Keratinocyte (primary cell): ENCODE measurements around the gene FXYD2. TPM values are rescaled to one million over a fixed set of nuclear protein-coding genes. Genes with fewer than 3 reads are reported as not detected.

Experiments used
- DNase-seq: peaks from one replicate; pipeline ENCODE4 v3.0.0-alpha.2; 2011; ENCODE audit warnings: low read depth, missing footprints, low spot score
- FAIRE-seq: peaks from 2 replicates; lab custom pipeline; 2011; peaks lifted over from hg19 to GRCh38; lab: Jason Lieb, UNC
- H2AFZ ChIP-seq: 2 replicates; pipeline ENCODE4 v1.6.0; 2012; ENCODE audit warnings: low read length, control low read depth, inconsistent platforms; ENCODE audit not compliant: control insufficient read depth
- H3K27ac ChIP-seq: 2 replicates; pipeline ENCODE4 v1.5.1; 2011; ENCODE audit warnings: low read length; ENCODE audit not compliant: control insufficient read depth, insufficient read depth
- H3K27me3 ChIP-seq: 3 replicates; pipeline ENCODE4 v1.6.0; 2011; ENCODE audit warnings: low read length; ENCODE audit not compliant: control insufficient read depth, insufficient read depth; ENCODE audit errors: extremely low read depth
- H3K36me3 ChIP-seq, 2 experiments: 2 replicates in 1 of 2; 3 replicates in 1 of 2; pipeline ENCODE4 v1.5.1; 2011; ENCODE audit warnings: low read length in 2 of 2, mild to moderate bottlenecking in 1 of 2; ENCODE audit not compliant: control insufficient read depth in 2 of 2, insufficient read depth in 2 of 2; ENCODE audit errors: extremely low read depth in 1 of 2
- H3K4me1 ChIP-seq: 3 replicates; pipeline ENCODE4 v1.5.1; 2011; ENCODE audit warnings: low read length; ENCODE audit not compliant: control insufficient read depth, insufficient read depth; ENCODE audit errors: extremely low read depth
- H3K4me2 ChIP-seq: 3 replicates; pipeline ENCODE4 v1.6.0; 2011; ENCODE audit warnings: low read depth, low read length; ENCODE audit not compliant: control insufficient read depth, insufficient read depth; ENCODE audit errors: extremely low read depth
- H3K4me3 ChIP-seq, 3 experiments: fragments of 200-600 bp in 1 of 3; sonication (generic) in 1 of 3; 2 replicates in 2 of 3; 3 replicates in 1 of 3; pipeline ENCODE4 v1.5.1; 2011 to 2016; ENCODE audit warnings: low read length in 3 of 3, mild to moderate bottlenecking in 3 of 3, control low read depth in 2 of 3, inconsistent platforms in 1 of 3, low read depth in 1 of 3, mixed read lengths in 1 of 3, mixed run types in 1 of 3, moderate library complexity in 1 of 3; ENCODE audit not compliant: control insufficient read depth in 2 of 3, insufficient read depth in 2 of 3; ENCODE audit errors: extremely low read depth in 1 of 3
- H3K79me2 ChIP-seq: 2 replicates; pipeline ENCODE4 v1.6.0; 2012; ENCODE audit warnings: low read length; ENCODE audit not compliant: control insufficient read depth, insufficient read depth
- H3K9ac ChIP-seq: 3 replicates; pipeline ENCODE4 v1.6.0; 2011; ENCODE audit warnings: low read length; ENCODE audit not compliant: control insufficient read depth, insufficient read depth; ENCODE audit errors: extremely low read depth
- H3K9me1 ChIP-seq: 3 replicates; pipeline ENCODE4 v1.6.0; 2011; ENCODE audit warnings: low read length; ENCODE audit not compliant: control insufficient read depth, insufficient read depth; ENCODE audit errors: extremely low read depth
- H3K9me3 ChIP-seq: 2 replicates; pipeline ENCODE4 v1.5.1; 2012; ENCODE audit warnings: low read depth, low read length; ENCODE audit not compliant: control insufficient read depth
- H4K20me1 ChIP-seq: 3 replicates; pipeline ENCODE4 v1.6.0; 2011; ENCODE audit warnings: low read length; ENCODE audit not compliant: control insufficient read depth, insufficient read depth; ENCODE audit errors: extremely low read depth
- CTCF ChIP-seq, 3 experiments: IDR thresholded peaks in 1 of 3; conservative IDR thresholded peaks in 1 of 3; optimal IDR thresholded peaks in 1 of 3; 2 replicates in 2 of 3; 3 replicates in 1 of 3; pipeline versions ENCODE3 to v1.5.1; 2011; ENCODE audit warnings: low read length in 3 of 3, mild to moderate bottlenecking in 3 of 3, moderate library complexity in 2 of 3, control low read depth in 1 of 3, inconsistent platforms in 1 of 3; ENCODE audit not compliant: insufficient read depth in 2 of 3; ENCODE audit errors: extremely low read depth in 1 of 3
- EZH2 ChIP-seq: IDR thresholded peaks from one replicate; pipeline ENCODE4 v1.6.1; 2012; ENCODE audit warnings: inconsistent platforms, mild to moderate bottlenecking, low read length, moderate library complexity
- dilution Hi-C: fragments of 300-500 bp; cut with MboI; formaldehyde crosslinking; loops from one replicate; pipeline ENCODE4 v1.7.0; 2020; ENCODE audit warnings: low sequenced_read_pairs; ENCODE audit not compliant: extremely low pct_ligation_motif_present
- polyA plus RNA-seq, 5 experiments: library from polyadenylated mRNA; depleted of rRNA in 3 of 5; stranded (reverse) in 3 of 5; stranded (forward) in 1 of 5; unstranded in 1 of 5; fragments of >200 nt; gene quantifications; 1 replicate in 1 of 5; 2 replicates in 3 of 5; 3 replicates in 1 of 5; pipeline versions ENCODE4 v1.2.1 to v1.2.3, GENCODE V29; 2011 to 2012; ENCODE audit warnings: missing spikeins in 2 of 5, low read depth in 1 of 5, low replicate concordance in 1 of 5

The FXYD2 gene
- polyA plus RNA-seq, 1 donor (not counting 4 experiments of a cell fraction or from before 2014, with no cell fraction given): not detected

- TF ChIP-seq CTCF (optimal IDR thresholded peaks at IDR 0.05 in 1 of 3, IDR thresholded peaks at IDR 0.05 in 1 of 3, conservative IDR thresholded peaks at IDR 0.05 in 1 of 3; ENCODE audit: extremely low read depth in 1 of 3, insufficient read depth in 2 of 3, low read length in 3 of 3): no peak
- no peak for TF ChIP-seq EZH2
- peaks cover 38% of the 10 kb centered on the region for H3K27me3 ChIP-seq
Measured at GRCh38 chr11:117835576-117835975, 11.0 kb upstream of the FXYD2 start.

GRCh38 chr11:117834838-117835443 is 10.4 kb upstream of the FXYD2 start:
- FAIRE-seq: no peak
- no peaks in the 10 kb centered on the region for H3K9me3 ChIP-seq
- no peak overlapping the region for H3K4me3 ChIP-seq
- H3K36me3 ChIP-seq: no peaks in the 10 kb centered on the region
- H3K9me1 ChIP-seq: no peaks in the 10 kb centered on the region
- H3K27ac ChIP-seq: no peak overlapping the region
- no peak overlapping the region for H2AFZ ChIP-seq
- H3K79me2 ChIP-seq: no peaks in the 10 kb centered on the region
- dilution Hi-C loops: no loop called here
- H3K4me2 ChIP-seq: no peak overlapping the region
- no peaks in the 10 kb centered on the region for H4K20me1 ChIP-seq
- peaks cover 38% of the 10 kb centered on the region for H3K27me3 ChIP-seq
- no peak for DNase-seq
- TF ChIP-seq EZH2 (no peak), CTCF (optimal IDR thresholded peaks at IDR 0.05 in 1 of 3, IDR thresholded peaks at IDR 0.05 in 1 of 3, conservative IDR thresholded peaks at IDR 0.05 in 1 of 3; ENCODE audit: extremely low read depth in 1 of 3, insufficient read depth in 2 of 3, low read length in 3 of 3) (no peak)
- H3K4me1 ChIP-seq: no peaks in the 10 kb centered on the region
- no peak overlapping the region for H3K9ac ChIP-seq

More at GRCh38 chr11:117835576-117835975, 11.0 kb upstream of the FXYD2 start:
- Histone ChIP-seq H3K4me1 (no peaks in the 10 kb centered on the region), H4K20me1 (no peaks in the 10 kb centered on the region), H3K79me2 (no peaks in the 10 kb centered on the region), H2AFZ (no peak overlapping the region), H3K9ac (no peak overlapping the region), H3K4me2 (no peak overlapping the region), H3K27ac (no peak overlapping the region), H3K36me3 (no peaks in the 10 kb centered on the region), H3K9me3 (no peaks in the 10 kb centered on the region), H3K9me1 (no peaks in the 10 kb centered on the region), H3K4me3 (no peak overlapping the region)
- no peak for FAIRE-seq
- dilution Hi-C loops: no loop called here
- DNase-seq: no peak
